HG03565 (cell line): Measurements from ENCODE around the gene COPG2.

Experiments
- ATAC-seq: cut with Tn5 transposase; IDR thresholded peaks from one replicate; pipeline ENCODE4 v1.9.1; 2021; ENCODE audit warnings: mild to moderate bottlenecking, moderate library complexity; ENCODE audit not compliant: unreplicated experiment

The COPG2 gene

DNA sequence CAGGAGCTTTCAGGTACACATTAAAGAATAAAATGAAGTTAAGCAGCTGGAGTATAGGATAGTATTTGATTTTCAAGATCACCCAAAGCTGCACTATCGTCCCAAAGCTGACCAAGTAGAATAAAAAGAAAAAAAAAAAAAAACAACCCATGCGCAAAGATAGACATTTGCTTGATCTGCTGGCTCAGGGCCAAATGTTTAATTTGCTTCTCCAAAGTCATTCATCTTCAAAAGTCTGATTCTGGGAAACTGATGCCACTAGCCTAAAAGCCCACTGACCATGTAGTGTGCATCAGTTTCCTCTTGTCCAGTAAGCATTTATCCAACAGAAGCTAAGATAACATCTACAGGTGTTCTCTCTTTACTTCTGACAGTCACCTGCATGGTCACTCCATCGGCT is 162.2 kb downstream of the COPG2 start:
- no peak for ATAC-seq

DNA sequence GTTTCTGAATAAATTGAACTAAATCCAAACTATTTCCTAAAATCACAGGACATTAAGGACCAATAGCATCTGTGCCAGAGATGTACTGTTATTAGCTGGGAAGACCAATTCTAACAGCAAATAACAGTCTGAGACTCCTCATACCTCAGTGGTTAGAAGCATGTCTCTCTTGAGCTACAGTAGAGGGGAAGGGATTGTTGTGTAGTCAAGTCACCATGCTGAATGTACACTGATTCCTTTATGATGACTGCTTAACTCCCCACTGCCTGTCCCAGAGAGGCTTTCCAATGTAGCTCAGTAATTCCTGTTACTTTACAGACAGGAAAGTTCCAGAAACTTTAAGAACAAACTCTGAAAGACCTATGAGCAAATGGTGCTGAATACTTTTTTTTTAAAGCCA is 162.8 kb downstream of the COPG2 start:
- no peak for ATAC-seq

DNA sequence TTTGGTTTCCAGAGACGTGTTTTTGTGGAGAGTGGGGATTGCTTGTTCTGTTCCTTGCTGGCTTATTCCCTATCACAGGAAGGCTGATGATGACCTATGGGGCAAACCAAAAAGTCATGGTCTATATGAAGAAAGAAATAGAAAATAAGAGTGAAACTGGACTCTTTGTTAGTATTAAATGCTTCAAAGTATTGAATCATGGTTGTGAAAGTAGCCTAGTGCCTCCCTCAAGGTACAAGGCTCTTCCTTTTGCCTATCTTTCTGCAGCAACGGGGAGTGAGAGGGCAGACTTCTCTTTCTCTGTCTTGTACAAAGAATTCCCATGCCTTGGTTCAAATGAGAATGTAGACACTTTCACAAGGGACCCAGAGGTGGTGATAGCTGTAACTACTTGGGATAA is 167.6 kb downstream of the COPG2 start:
- ATAC-seq: no peak

DNA sequence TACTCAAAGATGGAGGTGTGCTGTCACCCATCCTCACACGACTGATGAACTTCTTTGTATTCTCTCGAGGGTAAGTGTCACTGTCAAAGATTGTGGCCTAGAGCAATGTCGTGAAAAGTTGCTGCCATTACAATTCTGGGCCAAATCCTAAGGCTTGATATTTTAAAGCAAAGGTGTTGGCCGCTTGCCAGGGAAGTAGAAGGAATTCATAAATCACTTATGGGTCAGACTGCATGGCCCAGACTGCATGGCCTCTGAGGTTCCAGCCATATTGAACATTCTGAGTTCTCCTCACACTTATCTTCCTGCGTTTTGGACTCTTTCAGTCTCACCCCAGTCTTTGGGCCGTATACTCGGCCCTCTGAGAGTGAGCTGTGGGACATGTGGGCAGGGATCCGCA is 168.1 kb downstream of the COPG2 start:
- no peak for ATAC-seq

DNA sequence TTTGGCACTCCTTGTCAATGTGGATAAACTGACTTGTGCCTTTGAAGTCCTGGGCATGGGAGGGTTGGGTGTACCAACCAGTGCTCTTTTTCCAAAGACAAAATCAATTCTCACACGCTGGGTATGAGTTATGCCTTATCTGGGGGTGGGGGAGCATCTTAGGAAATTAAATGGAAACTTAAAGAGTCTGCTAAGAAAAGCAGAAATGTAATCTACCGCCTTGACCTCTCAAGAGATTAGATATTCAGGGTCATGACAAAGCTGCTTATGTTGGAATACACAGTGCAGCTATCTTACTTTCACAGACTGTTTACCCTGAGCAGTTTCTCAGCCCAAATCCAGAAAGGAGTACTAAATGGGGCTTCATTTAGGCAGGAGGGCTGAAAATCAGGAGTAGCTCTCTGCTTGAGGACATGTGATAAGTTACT is 174.1 kb downstream of the COPG2 start:
- no peak for ATAC-seq

DNA sequence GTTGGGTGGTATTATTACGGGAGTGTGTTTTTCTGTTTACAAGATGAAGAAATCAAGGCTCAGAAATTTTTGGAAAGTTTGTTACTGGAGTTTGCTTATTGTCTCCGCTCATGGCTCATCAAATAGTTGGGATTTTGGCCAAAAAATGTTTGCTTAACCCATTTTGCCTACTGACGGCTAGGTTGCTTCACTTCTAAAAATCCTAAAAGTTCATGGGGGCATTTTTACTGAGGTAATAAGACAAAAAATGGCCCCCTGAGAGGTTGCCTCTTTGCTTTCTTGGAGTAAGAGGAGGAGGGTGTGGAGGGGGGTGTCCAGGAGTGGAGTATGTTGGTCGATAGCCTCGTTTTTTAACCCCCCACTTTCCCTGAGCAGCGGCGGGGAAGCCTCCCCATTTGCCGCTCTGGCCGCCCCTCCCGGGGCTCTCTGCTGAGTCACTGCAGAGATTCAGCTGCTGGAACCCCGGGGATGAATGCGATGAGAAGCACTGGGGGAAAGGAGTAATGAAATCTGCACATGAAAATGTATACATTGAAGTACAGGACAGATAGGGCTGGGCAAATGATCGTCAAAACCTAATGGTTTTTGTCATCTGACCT is 175.2 kb downstream of the COPG2 start:
- ATAC-seq: no peak

DNA sequence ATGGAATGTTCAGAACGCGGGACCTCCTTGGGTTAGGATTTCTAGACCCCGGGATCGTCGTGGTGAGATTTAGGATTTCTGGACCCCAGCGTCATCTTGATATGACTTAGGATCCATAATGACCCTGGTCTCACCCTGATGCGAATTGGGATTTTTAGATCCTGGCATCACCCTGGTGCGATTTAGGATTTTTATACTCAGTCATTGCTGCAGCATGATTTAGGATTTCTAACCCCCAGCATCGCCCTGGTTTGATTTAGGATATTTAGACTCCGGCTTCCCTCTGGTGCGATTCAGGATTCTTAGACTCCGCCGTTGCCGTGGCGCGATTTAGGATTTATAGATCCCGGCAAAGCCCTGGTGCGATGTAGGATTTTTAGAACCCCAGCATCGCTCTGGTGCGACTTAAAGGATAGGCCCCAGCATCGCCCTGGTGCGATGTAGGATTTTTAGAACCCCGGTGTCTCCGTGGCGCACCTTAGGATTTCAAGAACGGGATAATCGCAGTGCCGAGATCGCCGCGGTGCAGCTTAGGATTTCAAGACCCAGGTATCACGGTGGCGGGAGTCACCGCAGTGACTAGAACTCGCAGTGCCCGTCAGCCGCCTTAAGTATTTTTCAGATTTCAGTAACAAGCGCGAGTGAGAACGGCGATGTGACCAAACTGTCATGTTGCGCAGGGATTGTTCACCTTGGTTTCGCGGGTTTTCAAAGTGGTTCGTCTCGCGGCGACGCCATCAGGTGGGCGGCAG is 175.8 kb downstream of the COPG2 start:
- ATAC-seq: no peak

DNA sequence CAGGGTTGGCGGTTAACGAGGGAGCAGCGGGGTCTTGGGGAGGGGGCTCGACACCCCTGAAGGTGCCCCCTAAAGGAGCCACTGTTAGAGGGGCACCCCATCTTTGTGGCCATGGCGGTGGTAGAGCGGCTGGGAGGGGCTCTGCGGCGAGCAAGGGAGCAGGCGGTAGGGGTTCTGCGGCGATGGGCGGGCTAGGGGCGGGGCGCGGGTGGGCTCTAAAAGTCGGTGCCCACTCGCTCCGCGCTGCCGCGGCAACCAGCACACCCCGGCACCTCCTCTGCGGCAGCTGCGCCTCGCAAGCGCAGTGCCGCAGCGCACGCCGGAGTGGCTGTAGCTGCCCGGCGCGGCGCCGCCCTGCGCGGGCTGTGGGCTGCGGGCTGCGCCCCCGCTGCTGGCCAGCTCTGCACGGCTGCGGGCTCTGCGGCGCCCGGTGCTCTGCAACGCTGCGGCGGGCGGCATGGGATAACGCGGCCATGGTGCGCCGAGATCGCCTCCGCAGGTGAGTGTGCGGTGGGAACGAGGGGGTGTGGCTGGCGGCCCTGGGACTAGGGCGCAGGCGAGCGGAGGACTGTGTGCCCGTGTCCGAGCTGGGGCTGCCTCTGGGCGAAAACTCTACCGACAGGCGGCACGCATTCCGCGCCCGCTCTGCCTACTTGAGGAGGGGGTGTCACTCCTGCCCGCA is 176.6 kb downstream of the COPG2 start, which contains the start of gene MEST:
TSS of gene MEST (plus strand) at position 245 of the 682 bp plus-strand sequence. CDS start at position 474, 229 bp downstream.
- ATAC-seq: no peak

DNA sequence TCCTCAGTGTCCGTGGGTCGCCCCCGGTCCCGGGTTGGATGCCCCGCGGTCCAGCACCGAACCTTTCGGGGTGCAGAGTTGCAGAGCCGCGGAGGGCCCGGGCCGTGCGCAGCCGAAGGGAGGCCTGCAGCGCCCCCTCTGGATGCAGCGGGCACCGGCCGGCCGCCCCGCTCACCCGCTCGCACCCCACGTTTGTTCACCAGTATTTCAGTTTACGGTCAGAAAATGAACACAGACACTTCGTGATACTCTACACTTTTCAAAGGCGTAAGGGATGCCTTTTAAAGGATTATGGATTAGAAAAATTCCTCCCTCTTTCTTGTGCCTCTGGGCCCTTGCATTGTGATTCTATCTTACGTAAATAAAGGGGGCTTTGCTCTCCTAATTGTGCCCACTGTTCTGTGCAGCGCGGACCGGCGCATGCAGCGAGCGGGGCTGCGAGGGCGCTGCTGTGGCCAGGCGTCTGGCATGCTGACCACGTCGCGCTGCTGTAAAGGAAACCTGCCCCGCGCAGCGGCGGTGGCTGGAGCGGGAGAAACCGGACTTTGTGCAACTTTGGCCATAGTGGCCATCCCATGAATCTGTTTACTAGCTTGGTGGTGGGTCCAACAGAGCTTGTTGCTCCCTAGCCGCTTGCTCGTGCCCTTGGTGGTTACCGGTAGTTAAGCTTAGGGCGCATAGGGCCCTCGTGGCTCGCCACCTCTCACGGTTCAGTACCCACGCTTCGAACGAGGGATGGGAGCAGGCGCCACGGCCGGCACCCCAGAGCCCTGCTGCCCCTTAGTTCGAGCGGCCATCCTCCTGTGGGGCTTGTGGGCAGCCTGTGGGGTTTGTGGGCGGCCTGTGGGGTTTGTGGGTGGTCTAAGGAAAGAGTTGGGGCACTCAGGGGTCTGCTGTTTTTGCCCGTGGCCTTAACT is 177.4 kb downstream of the COPG2 start:
- no peak for ATAC-seq

DNA sequence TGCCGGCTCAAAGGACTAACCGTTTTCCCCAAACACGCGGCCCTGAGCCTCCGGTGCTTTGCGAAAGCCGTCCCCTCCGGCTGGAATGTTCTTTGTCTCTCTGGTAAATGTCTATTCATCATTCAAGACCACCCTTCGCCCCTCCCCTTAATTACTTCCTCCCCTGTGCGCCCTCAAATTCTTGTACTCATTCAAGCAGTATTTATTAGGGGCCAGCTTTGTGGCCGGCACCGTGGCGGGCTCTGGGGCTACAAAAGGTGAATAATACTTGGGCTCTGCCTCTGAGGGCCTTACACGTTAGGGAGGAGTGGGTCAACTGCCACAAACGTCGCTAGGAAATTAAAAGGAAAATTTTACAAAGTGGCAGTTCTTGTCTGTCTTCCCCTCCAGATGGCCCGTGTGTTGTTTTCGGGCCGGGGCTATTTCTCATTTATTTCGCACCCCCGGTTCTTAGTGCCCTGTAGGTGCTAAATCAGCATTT is 178.2 kb downstream of the COPG2 start:
- no peak for ATAC-seq

DNA sequence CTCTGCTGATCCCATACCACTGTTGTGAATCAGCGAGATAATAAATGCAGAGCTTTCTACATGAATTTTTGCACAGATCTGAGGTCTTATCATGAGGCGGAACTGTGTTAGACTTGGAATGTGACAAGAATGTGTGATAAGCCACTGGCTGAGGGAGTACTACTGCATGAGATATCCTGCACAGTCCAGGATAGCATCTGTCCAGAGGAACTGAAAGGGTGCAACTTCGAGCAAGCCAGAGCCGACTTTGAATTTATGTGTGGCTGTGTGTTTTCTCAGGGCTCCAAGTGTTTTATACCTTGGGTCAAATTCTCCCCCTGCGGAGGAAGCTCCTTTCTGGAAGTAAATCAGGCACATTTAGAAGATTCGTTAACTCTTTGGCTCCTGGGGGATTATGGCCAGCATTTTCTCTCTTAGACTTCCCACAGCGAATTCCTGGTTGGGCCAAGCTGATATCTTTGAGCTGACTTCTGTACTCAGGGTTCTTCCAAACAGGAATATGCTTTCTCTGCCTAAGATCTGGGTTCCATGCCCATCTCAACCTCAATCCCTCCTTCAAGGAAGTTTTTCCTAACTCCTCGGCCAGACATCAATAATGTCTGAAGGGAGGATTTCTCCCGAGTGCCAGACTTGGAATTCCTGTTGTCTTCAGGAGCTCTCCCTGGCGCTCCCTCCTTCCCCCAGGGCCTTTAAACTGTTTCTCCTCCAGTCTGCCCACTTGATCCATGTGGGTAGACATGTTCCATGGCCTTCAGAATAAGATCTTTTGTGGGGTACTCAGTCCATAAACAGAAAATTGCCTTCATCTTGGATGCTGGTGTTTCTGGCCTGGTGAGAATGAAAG is 179.2 kb downstream of the COPG2 start:
- no peak for ATAC-seq

DNA sequence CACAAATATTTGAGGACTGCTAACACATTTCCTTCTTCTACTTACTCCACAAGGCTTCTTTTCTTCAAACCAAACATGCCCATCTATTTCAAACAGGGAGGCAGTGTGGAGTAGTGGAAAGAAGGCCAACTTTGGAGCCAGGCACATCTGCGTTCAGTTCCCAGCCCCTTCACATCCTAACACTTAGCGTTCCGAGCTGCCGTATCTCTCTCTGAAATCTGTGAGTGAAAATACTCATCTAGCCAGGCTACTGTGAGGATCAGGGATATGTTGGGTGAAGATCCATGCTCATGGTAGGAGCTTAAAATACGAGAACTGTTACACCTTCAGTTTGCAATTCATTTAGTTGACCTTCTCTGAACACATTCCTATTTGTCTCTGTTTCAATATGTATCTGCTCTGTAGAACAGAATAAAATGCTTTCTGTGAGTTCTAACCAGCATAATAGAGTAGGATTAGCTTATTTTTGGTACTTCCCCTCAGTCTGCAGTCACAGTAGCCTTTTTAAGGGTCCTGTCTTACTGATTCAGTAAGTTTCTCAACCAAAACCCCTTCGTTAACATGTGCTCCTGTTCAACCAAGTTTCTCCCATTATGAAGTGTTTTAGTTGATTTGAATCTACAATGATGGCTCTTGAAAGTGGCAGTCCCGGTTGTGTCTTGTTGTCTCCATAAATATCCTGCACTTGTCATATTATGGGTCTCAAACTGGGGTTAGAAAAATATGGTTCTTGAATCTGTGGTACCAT is 180.0 kb downstream of the COPG2 start:
- no peak for ATAC-seq

DNA sequence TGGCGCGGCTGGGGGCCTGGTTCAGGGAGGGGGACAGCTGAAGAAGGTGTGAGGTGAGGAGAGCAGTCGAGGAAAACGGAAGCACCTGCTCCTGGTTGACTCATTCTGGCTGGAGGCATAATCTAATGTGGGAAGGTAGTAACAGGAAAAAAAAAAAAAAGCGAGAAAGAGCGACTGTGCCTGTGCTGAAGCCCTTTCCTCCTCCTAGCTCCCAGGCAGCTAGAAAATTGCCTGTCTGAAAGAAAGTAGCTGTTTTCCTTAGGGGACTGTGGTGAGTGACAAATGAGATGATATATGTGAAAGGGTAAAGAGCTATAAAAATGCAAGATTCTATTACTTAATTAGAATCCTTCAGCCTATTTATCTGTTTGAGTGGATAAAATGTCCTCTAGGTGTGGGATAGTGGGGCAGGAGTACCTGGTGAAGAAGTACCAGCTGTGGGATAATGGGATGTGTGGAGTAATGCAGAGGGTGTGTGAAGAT is 181.6 kb downstream of the COPG2 start:
- no peak for ATAC-seq

DNA sequence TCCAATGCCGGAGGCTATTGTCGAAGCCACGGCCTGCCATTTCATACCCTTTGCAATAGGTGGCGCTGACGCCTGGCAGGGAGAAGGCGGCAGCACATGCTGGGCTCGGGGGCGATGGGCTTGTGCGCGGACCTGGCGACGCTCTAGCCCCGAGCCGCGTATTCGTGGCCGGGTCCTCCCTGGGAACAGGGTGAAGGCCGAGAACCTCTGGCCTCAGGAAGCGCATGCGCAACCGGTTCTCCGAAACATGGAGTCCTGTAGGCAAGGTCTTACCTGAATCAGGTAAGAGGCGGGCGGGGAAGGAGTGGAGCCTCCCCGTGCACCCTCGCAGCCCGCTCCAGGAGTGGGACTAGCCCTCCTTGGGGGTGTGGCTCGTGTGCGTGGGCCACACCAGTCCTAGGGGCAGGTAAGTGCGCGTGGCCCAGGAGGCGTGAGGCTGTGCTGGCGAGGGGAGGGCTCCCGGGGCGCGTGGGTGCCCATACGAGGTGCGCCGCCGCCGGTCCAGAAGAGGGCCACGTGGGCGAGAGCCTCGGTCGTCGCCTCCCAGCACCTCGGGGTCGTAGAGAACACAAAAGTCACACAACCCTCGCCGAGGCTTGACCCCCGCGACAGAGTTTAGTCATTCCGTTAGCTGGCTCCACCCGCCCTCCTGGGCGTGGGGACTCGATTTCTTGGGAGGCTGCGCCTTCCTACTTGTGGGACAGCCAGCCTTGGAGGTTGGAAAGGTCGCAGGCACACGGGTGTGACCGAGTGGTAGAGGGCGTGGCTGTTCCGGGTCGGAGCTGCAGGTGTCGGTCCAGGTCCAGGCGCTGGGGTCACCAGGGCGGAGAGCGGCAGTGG is 182.2 kb downstream of the COPG2 start:
- no peak for ATAC-seq

DNA sequence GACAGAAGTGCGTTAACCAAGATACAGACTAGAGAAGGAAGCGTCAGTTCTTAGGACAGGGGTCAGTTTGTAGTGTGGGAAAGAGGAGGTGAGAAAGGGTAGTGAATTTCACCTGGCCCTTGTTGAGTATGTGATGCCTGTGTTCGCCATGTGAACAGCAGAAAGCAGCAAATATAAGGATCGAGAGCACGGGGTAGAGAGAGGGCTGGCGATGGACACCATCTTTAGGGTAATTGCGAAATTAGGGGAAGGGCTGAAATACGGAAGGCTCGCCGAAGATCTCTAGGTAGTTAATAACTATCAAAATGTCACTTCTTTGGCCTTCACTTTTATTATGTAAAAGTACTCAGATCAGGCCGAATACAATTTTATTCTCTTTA is 182.8 kb downstream of the COPG2 start:
- no peak for ATAC-seq

DNA sequence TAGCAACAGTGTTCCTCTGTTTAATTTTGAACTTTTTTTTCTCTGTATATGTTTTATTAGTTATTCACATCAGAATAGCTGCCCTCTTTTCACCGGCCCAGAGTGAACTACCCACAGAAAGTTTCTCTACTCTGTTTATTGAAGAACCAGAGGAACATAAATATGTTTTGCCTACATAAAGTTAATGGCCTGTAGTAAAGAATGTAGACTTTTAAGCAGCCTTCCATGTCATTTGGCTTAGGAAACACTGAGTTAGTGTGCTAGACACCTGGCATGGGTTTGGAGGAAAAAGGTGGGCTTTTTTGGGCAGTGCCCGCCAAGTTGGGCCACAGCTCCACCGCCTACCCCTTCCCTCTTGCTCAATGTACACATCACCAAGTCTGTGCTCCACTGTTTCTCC is 185.5 kb downstream of the COPG2 start:
- no peak for ATAC-seq

DNA sequence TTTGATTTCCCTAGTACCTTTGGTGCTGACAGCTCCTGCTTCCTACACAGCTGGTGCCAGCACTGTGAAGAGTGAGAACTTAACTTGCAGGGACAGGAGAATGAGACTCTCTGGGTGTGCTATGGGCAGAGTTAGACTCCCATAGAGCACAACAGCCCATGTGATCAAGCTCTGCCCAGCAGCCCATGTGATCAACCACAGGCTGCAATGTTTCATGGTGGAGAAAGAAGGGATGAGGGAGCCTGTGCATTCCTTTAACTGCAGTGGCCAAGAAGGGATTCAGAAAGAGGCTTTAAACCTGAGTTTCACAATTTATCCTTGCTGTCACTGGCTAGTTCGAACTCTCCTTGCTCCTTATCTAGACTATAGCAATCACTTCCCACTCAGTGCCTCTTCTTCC is 186.7 kb downstream of the COPG2 start:
- no peak for ATAC-seq

DNA sequence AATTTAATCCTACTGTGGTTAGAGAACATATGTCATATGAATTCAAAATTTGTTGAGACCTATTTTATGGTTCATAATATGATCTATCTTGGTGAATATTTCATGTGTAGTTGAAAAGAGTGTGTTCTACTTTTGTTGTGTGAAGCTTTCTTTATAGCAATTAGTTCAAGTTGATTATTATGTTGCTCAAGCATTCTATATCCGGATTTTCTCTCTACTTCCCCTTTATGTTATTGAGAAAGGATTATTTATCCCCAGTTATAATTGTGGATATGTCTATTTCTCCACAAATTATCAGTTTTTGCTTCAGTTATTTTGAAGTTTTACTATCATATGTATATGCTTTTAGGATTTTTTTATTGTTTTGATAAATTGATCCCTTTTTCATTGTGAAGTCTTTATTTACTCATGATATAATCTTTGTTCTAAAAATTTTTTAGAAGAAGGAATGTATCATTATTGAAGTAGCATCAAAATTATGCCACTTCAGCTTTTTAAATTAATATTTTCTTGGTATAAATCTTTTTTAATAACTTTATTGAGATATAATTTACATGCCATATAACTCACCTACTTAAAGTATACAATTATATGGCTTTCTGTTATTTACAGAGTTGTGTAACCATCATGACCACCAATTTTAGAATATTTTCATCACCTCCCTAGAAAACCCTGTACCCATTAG is 188.7 kb downstream of the COPG2 start:
- ATAC-seq: no peak
